HL-60 (cell line): Measurements from ENCODE around the gene PLCB1.

Source experiments
- POLR2AphosphoS5 ChIP-seq: IDR thresholded peaks from 2 replicates; pipeline ENCODE4 v1.6.1; 2012; ENCODE audit warnings: low read depth
- TF ChIP-seq, protein P1 (sequence below): IDR thresholded peaks from one replicate; pipeline ENCODE4 v1.5.1; 2011; ENCODE audit warnings: low read length, control low read depth, inconsistent platforms; ENCODE audit not compliant: insufficient read depth

- TF ChIP-seq, protein P1, sequence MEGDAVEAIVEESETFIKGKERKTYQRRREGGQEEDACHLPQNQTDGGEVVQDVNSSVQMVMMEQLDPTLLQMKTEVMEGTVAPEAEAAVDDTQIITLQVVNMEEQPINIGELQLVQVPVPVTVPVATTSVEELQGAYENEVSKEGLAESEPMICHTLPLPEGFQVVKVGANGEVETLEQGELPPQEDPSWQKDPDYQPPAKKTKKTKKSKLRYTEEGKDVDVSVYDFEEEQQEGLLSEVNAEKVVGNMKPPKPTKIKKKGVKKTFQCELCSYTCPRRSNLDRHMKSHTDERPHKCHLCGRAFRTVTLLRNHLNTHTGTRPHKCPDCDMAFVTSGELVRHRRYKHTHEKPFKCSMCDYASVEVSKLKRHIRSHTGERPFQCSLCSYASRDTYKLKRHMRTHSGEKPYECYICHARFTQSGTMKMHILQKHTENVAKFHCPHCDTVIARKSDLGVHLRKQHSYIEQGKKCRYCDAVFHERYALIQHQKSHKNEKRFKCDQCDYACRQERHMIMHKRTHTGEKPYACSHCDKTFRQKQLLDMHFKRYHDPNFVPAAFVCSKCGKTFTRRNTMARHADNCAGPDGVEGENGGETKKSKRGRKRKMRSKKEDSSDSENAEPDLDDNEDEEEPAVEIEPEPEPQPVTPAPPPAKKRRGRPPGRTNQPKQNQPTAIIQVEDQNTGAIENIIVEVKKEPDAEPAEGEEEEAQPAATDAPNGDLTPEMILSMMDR: no peak
- TF ChIP-seq POLR2AphosphoS5: no peak
Observed at GRCh38 chr20:8645326-8645725, 513.3 kb downstream of the PLCB1 start.
